Prostate gland (tissue), 2 donors: ENCODE results near the gene NTNG1. TPM values are rescaled to one million over a fixed set of nuclear protein-coding genes. Genes with fewer than 3 reads are reported as not detected.

Experiments used
- DNase-seq: peaks from one replicate; pipeline ENCODE4 v3.0.0-alpha.2; 2019; ENCODE audit warnings: low spot score
- H3K27ac ChIP-seq, 2 donors: fragments of 200-600 bp; sonication (generic); 2 replicates each; pipeline ENCODE4 v1.5.1; 2017 to 2019
- H3K27me3 ChIP-seq: fragments of 200-600 bp; sonication (generic); replicated peaks from 2 replicates; pipeline ENCODE4 v1.5.1; 2019; ENCODE audit not compliant: insufficient read depth
- H3K36me3 ChIP-seq, 2 donors: fragments of 200-600 bp; sonication (generic); 1 replicate in 1 of 2; 2 replicates in 1 of 2; pipeline versions ENCODE4 v1.5.1 to v1.8.1; 2017 to 2019
- H3K4me1 ChIP-seq: fragments of 200-600 bp; sonication (generic); replicated peaks from 2 replicates; pipeline ENCODE4 v1.5.1; 2019
- H3K4me3 ChIP-seq, 2 donors: fragments of 200-600 bp; sonication (generic); 2 replicates each; pipeline ENCODE4 v1.5.1; 2017 to 2019
- H3K9me3 ChIP-seq: fragments of 200-600 bp; sonication (generic); 2 replicates; pipeline ENCODE4 v1.5.1; 2017
- CTCF ChIP-seq, 4 experiments: fragments of 200-600 bp in 2 of 4; fragments of 450-650 bp in 2 of 4; sonication (generic) in 2 of 4; IDR thresholded peaks; 1 replicate in 3 of 4; 2 replicates in 1 of 4; pipeline ENCODE4 v1.5.1; 2016 to 2019; ENCODE audit warnings: antibody characterized with exemption in 4 of 4, mild to moderate bottlenecking in 2 of 4, moderate library complexity in 2 of 4
- POLR2A ChIP-seq: fragments of 450-650 bp; IDR thresholded peaks from one replicate; pipeline ENCODE4 v1.6.1; 2016; ENCODE audit warnings: antibody characterized with exemption, mild to moderate bottlenecking
- POLR2AphosphoS5 ChIP-seq: sonication (generic); formaldehyde crosslinking; IDR thresholded peaks from one replicate; pipeline ENCODE4 v1.6.1; 2017; ENCODE audit warnings: antibody characterized with exemption
- WGBS: methylation state at CpG from one replicate; pipeline ENCODE4 v1.1.5; 2018; 5-methylcytosine and 5-hydroxymethylcytosine counted together
- intact Hi-C: fragments of 100-400 bp; cut with DNase I; formaldehyde crosslinking; loops from one replicate; pipeline ENCODE4 v1.14.2; 2022
- total RNA-seq, 2 donors: library from RNA; depleted of rRNA; stranded (reverse); fragments of >200 nt; gene quantifications; one replicate each; pipeline ENCODE4 v1.1.0, GENCODE V29; 2016

The NTNG1 gene
- total RNA-seq, 2 donors from 2014 or later, result 2.6 to 5.1 TPM

DNA sequence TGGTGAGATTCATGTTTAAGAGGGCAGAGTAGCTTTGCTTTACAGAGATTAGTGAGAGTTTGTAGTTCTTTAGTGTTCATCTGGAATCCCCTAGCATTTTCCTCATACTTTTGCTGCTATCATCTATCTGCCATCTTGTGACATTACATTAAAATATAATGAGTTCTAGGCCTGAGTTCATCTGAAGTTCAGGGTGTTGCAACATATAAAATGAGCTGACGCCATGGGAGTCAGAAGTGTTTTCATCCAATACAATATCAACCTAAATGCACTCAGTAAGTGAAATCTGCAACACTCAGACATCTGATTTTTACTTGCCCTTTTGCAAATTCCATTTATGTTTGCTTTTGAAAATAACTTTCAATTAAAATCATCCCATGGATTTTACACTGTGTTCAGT is 153.8 kb downstream of the NTNG1 start:
- TF ChIP-seq POLR2A (no peak), CTCF (IDR thresholded peaks at IDR 0.05) (no peak), POLR2AphosphoS5 (no peak)
- no peak for DNase-seq
- WGBS, result 81% methylated on average over 1 of the region's 1 CpG
- no peaks in the 10 kb centered on the region for H3K4me1 ChIP-seq
- H3K9me3 ChIP-seq, result no peaks in the 10 kb centered on the region
- no peaks in the 10 kb centered on the region for H3K36me3 ChIP-seq
- no peaks in the 10 kb centered on the region for H3K27me3 ChIP-seq
- no peak overlapping the region for H3K27ac ChIP-seq
- intact Hi-C loops, result no loop called here
- no peak overlapping the region for H3K4me3 ChIP-seq

GRCh38 chr1:107297681-107298080 is 156.8 kb downstream of the NTNG1 start:
- Histone ChIP-seq H3K27ac (no peak overlapping the region), H3K4me1 (no peaks in the 10 kb centered on the region), H3K36me3 (no peaks in the 10 kb centered on the region), H3K27me3 (no peaks in the 10 kb centered on the region), H3K4me3 (no peak overlapping the region), H3K9me3 (no peaks in the 10 kb centered on the region)
- WGBS, result 79% methylated on average over 1 of the region's 1 CpG
- intact Hi-C loops, result no loop called here
- no peak for DNase-seq
- TF ChIP-seq POLR2AphosphoS5 (no peak), CTCF (IDR thresholded peaks at IDR 0.05) (no peak), POLR2A (no peak)

DNA sequence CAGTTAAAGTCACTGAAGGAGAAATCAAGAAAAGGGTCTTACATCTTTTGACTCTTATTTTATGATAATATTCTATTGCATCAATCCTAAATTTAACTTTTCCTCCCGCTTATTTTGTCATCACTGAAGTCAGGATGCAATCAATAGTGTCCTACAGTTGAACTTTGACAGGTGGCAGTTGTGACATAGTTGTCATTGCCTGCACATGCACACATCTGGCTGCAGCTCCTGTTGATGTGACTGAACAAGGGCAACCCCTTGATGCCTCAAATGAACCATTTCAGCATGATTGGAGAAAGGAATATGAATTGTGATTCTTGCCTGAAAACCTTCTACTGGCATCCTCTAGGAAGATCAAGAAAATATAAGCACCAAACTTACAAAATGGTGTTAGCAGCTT is 157.7 kb downstream of the NTNG1 start:
- Histone ChIP-seq H3K36me3 (no peaks in the 10 kb centered on the region), H3K4me3 (no peak overlapping the region), H3K4me1 (no peaks in the 10 kb centered on the region), H3K27me3 (no peaks in the 10 kb centered on the region), H3K9me3 (no peaks in the 10 kb centered on the region), H3K27ac (no peak overlapping the region)
- intact Hi-C loops, result no loop called here
- TF ChIP-seq POLR2A (no peak), CTCF (IDR thresholded peaks at IDR 0.05) (no peak), POLR2AphosphoS5 (no peak)
- no peak for DNase-seq
- WGBS, result 0% methylated on average over 1 of the region's 1 CpG

DNA sequence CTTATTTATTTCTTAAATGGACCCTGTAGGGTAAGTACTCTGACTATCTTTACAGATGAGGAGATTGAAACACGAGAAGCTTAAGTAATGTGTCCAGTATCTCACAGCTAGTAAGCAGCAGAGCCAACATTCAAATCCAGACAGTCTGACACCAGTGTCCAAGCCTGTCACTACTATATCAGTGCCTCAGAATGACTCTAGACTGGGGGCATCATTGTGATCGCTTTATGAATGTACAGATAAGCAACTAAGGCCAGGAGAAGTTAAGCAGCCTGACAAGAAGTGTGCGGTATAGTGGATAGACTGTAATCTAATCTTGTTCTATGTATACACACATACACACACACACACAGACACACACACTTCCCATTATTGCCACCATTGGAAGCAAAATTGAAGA is 158.7 kb downstream of the NTNG1 start:
- TF ChIP-seq CTCF (IDR thresholded peaks at IDR 0.05) (no peak), POLR2A (no peak), POLR2AphosphoS5 (no peak)

DNA sequence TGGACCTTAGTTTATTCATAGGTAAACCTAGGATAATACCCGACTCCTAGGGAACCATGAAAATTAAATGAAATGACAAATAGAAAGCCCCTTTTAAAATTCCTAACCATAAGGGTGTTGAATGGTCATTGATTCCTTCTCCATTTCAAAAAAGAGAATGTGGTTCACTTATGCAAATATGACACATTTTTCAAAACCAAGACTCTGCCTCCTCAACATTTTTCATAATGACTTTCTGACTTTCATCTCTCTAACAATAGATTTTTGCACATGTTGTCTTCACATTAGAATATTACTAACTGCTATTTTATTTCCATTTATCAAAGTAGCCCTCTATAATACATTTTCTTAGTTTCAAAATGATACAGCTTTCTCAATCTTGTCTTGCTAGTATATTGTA is 169.1 kb downstream of the NTNG1 start:
- no peaks in the 10 kb centered on the region for H3K36me3 ChIP-seq
- intact Hi-C loops, result no loop called here
- DNase-seq, result no peak
- no peak overlapping the region for H3K27ac ChIP-seq
- no peaks in the 10 kb centered on the region for H3K27me3 ChIP-seq
- H3K4me1 ChIP-seq, result no peaks in the 10 kb centered on the region
- H3K9me3 ChIP-seq, result no peaks in the 10 kb centered on the region
- whole genome bisulfite sequencing, result 95% methylated on average over 1 of the region's 1 CpG
- no peak overlapping the region for H3K4me3 ChIP-seq
- TF ChIP-seq CTCF (IDR thresholded peaks at IDR 0.05) (no peak), POLR2AphosphoS5 (no peak), POLR2A (no peak)

More for the DNA sequence above, 158.7 kb downstream of the NTNG1 start:
- Histone ChIP-seq H3K27ac (no peak overlapping the region), H3K36me3 (no peaks in the 10 kb centered on the region), H3K4me1 (no peaks in the 10 kb centered on the region), H3K27me3 (no peaks in the 10 kb centered on the region), H3K4me3 (no peak overlapping the region), H3K9me3 (no peaks in the 10 kb centered on the region)
- DNase-seq, result no peak
- WGBS, result 82% methylated on average over 3 of the region's 3 CpGs
- intact Hi-C loops, result no loop called here
